Measurements from ENCODE around the gene ZMYM2. TPM values are rescaled to one million over a fixed set of nuclear protein-coding genes. Genes with fewer than 3 reads are reported as not detected.

ZMYM2 gene
- total and polyA plus RNA-seq, 10 of the 15 experiments (the other 5 are each of a cell fraction or from before 2014, with no cell fraction given) = 9.5 to 60.4 (median 34.6) TPM

- ChIA-PET SMC1A (ENCODE audit: uncharacterized antibody, unreplicated experiment) (interaction anchor here (0.6 to 1.0 kb wide), 2 partner anchors 15 to 49 kb away, joined by 3 read pairs; no protein-coding TSS in a partner anchor), POLR2A (no interaction called here), CTCF (no interaction called here), RAD21 (ENCODE audit: unreplicated experiment) (no interaction called here)
- no peak for ATAC-seq
- Histone ChIP-seq H3K79me2 (ENCODE audit: control insufficient read depth, insufficient read depth, low read length) (no peaks in the 10 kb centered on the region), H3K36me3 (ENCODE audit: control insufficient read depth in 2 of 2, insufficient read depth in 2 of 2, low read length in 1 of 2) (peaks cover 0 to 11% of the 10 kb centered on the region in 2 experiments; a peak in 3 of 4 replicates), H4K20me1 (ENCODE audit: control insufficient read depth, insufficient read depth) (no peaks in the 10 kb centered on the region), H3K4me3 (no peak overlapping the region), H3K27me3 (replicated peaks in 1 of 2; ENCODE audit: control insufficient read depth in 2 of 2, insufficient read depth in 2 of 2, low read length in 1 of 2) (no peaks in the 10 kb centered on the region), H3K4me2 (ENCODE audit: control insufficient read depth, insufficient read depth) (no peak overlapping the region), H3K27ac (ENCODE audit: control insufficient read depth, insufficient read depth) (no peak overlapping the region), H3K4me1 (ENCODE audit: control insufficient read depth, insufficient read depth, low read length) (0 out of 2 replicates have a peak, but pooled peaks cover 3% of the 10 kb centered on the region), H3K9me3 (replicated peaks; ENCODE audit: control insufficient read depth, insufficient read depth, low read length) (no peaks in the 10 kb centered on the region), H3K9ac (ENCODE audit: control insufficient read depth, insufficient read depth, low read length) (no peak overlapping the region), H2AFZ (ENCODE audit: control insufficient read depth, low read depth, low read length) (no peak overlapping the region)
- no peak for FAIRE-seq
- intact Hi-C loops (cut with micrococcal nuclease; ENCODE audit: unreplicated experiment) = no loop called here
- TF ChIP-seq SIX5 (IDR thresholded peaks at IDR 0.05; ENCODE audit: low read depth, low read length, severe bottlenecking) (no peak), SP1 (IDR thresholded peaks at IDR 0.05; ENCODE audit: low read depth, low read length) (no peak), RCOR1 (conservative IDR thresholded peaks at IDR 0.05; ENCODE audit: low read depth, low read length) (no peak), CEBPB (IDR thresholded peaks at IDR 0.05; ENCODE audit: borderline replicate concordance in 1 of 2, low read depth in 2 of 2, low read length in 2 of 2) (no peak), TCF12 (IDR thresholded peaks at IDR 0.05; ENCODE audit: low read depth, low read length) (no peak), DPF2 (IDR thresholded peaks at IDR 0.05) (no peak), ZSCAN29 (IDR thresholded peaks at IDR 0.05) (no peak), POLR2AphosphoS5 (IDR thresholded peaks at IDR 0.05; ENCODE audit: low read length) (no peak), BCL11A (IDR thresholded peaks at IDR 0.05; ENCODE audit: low read depth, low read length) (no peak), TBL1XR1 (IDR thresholded peaks at IDR 0.05; ENCODE audit: low read depth, low read length) (no peak), KAT2A (conservative IDR thresholded peaks at IDR 0.05; ENCODE audit: control insufficient read depth, low read depth, low read length) (no peak), SPI1 (IDR thresholded peaks at IDR 0.05; ENCODE audit: borderline replicate concordance, insufficient read depth, low read depth, low read length) (no peak), HDAC2 (IDR thresholded peaks at IDR 0.05) (no peak), BCL3 (IDR thresholded peaks at IDR 0.05; ENCODE audit: borderline replicate concordance, insufficient read depth, low read depth, low read length, poor library complexity, severe bottlenecking) (no peak), RB1 (IDR thresholded peaks at IDR 0.05; ENCODE audit: borderline replicate concordance) (no peak), MTA3 (IDR thresholded peaks at IDR 0.05; ENCODE audit: borderline replicate concordance, low read length) (no peak), BMI1 (IDR thresholded peaks at IDR 0.05; ENCODE audit: borderline replicate concordance) (no peak)
- WGBS (ENCODE audit: insufficient coverage, insufficient replicate concordance, low lambda C conversion rate, missing lambda C conversion rate) = 80% methylated on average over 6 of the region's 6 CpGs
- in situ Hi-C loops (cut with MboI) = no loop called here
- DNase-seq (ENCODE audit: low read depth, low spot score) = no peak
- BruUV-seq (replicated peaks) = no TSS peak
Measured at GRCh38 chr13:20051366-20051765, 92.8 kb downstream of the ZMYM2 start.
